Endodermal cell (in vitro differentiated cells): ENCODE data around the gene EXOC6. TPM values are rescaled to one million over a fixed set of nuclear protein-coding genes. Genes with fewer than 3 reads are reported as not detected.

Experiments used
- DNase-seq: peaks from one replicate; pipeline ENCODE4 v3.0.0-alpha.2; 2017
- H3K27ac ChIP-seq: 2 replicates; pipeline ENCODE4 v1.5.1; 2013; ENCODE audit warnings: mild to moderate bottlenecking, low read depth, low read length, moderate library complexity
- H3K27me3 ChIP-seq: 2 replicates; pipeline ENCODE4 v1.6.1; 2013; ENCODE audit warnings: mild to moderate bottlenecking, low read length, moderate library complexity; ENCODE audit not compliant: insufficient read depth, control insufficient read depth, poor library complexity, severe bottlenecking
- H3K36me3 ChIP-seq: 2 replicates; pipeline ENCODE4 v1.7.0; 2013; ENCODE audit warnings: mild to moderate bottlenecking, low read length, moderate library complexity; ENCODE audit not compliant: control insufficient read depth, insufficient read depth
- H3K4me1 ChIP-seq: one replicate; pipeline ENCODE4 v1.7.0; 2013; ENCODE audit warnings: low read length; ENCODE audit not compliant: control insufficient read depth, insufficient read depth
- H3K4me3 ChIP-seq: 2 replicates; pipeline ENCODE4 v1.5.1; 2013; ENCODE audit warnings: mild to moderate bottlenecking, low read length, moderate library complexity
- H3K9ac ChIP-seq: 2 replicates; pipeline ENCODE4 v1.6.1; 2013; ENCODE audit warnings: mild to moderate bottlenecking, low read length, moderate library complexity; ENCODE audit not compliant: poor library complexity, severe bottlenecking; ENCODE audit errors: extremely low read depth
- H3K9me3 ChIP-seq: 2 replicates; pipeline ENCODE4 v1.6.1; 2013; ENCODE audit warnings: mild to moderate bottlenecking, low read length, moderate library complexity; ENCODE audit not compliant: control insufficient read depth
- H3K27ac Mint-ChIP-seq: 2 replicates; pipeline ENCODE4 v1.8.0; 2020; ENCODE audit warnings: mixed read lengths
- H3K27me3 Mint-ChIP-seq: 2 replicates; pipeline ENCODE4 v1.8.0; 2021; ENCODE audit warnings: mild to moderate bottlenecking, mixed read lengths; ENCODE audit not compliant: insufficient read depth
- H3K36me3 Mint-ChIP-seq: 2 replicates; pipeline ENCODE4 v1.8.0; 2020; ENCODE audit warnings: low read depth, mixed read lengths
- H3K4me1 Mint-ChIP-seq: 2 replicates; pipeline ENCODE4 v1.8.0; 2020; ENCODE audit warnings: mixed read lengths
- H3K4me3 Mint-ChIP-seq: 2 replicates; pipeline ENCODE4 v1.8.0; 2020; ENCODE audit warnings: mild to moderate bottlenecking, moderate library complexity, mixed read lengths
- H3K9me3 Mint-ChIP-seq: 2 replicates; pipeline ENCODE4 v1.8.0; 2020; ENCODE audit warnings: mild to moderate bottlenecking, mixed read lengths
- whole genome bisulfite sequencing, 2 experiments: methylation state at CpG; one replicate each; pipeline versions ENCODE4 v1.1.5 to v1.1.7; 2013; ENCODE audit warnings: missing lambda C conversion rate in 2 of 2, mixed read lengths in 1 of 2; ENCODE audit not compliant: insufficient coverage in 1 of 2, insufficient read length in 1 of 2; 5-methylcytosine and 5-hydroxymethylcytosine counted together
- total RNA-seq, 2 donors: library from RNA; stranded (reverse); fragmentation: NEBNext Ultra II Directional in 1 of 2; extraction: Animal tissue kit (Norgen Biotek cat#: 25700) in 1 of 2; gene quantifications; 2 replicates in 1 of 2; 3 replicates in 1 of 2; pipeline ENCODE4 v1.2.1, GENCODE V29; 2021
- TF ChIP-seq, protein P1 (sequence below): fragments of 200-600 bp; sonication (generic); conservative IDR thresholded peaks from 2 replicates; pipeline ENCODE4 v1.5.0; 2021; ENCODE audit warnings: antibody characterized with exemption, mild to moderate bottlenecking

EXOC6 gene
- total RNA-seq, 2 donors from 2014 or later, result 12.1 to 21.3 TPM

DNA sequence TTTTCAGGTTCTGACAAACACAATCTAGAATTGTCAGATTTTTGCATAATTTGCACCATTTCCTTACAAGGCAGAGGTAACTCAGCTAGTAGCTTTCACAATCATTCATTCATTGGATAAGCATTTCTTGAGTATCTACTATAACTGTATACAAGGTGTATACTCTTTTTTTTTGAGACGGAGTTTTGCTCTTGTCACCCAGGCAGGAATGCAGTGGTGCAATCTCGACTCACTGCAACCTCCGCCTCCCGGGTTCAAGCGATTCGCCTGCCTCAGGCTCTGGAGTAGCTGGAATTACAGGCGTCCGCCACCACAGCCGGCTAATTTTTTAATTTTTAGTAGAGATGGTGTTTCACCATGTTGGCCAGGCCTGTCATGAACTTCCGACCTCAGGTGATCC is 16.2 kb upstream of the EXOC6 start:
- H3K27me3 ChIP-seq, result no peaks in the 10 kb centered on the region
- H3K27me3 Mint-ChIP-seq, result no peaks in the 10 kb centered on the region
- no peak overlapping the region for H3K27ac Mint-ChIP-seq
- DNase-seq, result no peak
- TF ChIP-seq, protein P1, sequence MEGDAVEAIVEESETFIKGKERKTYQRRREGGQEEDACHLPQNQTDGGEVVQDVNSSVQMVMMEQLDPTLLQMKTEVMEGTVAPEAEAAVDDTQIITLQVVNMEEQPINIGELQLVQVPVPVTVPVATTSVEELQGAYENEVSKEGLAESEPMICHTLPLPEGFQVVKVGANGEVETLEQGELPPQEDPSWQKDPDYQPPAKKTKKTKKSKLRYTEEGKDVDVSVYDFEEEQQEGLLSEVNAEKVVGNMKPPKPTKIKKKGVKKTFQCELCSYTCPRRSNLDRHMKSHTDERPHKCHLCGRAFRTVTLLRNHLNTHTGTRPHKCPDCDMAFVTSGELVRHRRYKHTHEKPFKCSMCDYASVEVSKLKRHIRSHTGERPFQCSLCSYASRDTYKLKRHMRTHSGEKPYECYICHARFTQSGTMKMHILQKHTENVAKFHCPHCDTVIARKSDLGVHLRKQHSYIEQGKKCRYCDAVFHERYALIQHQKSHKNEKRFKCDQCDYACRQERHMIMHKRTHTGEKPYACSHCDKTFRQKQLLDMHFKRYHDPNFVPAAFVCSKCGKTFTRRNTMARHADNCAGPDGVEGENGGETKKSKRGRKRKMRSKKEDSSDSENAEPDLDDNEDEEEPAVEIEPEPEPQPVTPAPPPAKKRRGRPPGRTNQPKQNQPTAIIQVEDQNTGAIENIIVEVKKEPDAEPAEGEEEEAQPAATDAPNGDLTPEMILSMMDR, result no peak
- 94 to 95% methylated on average over 7 to 10 of the region's 10 CpGs for WGBS, 2 experiments
- H3K9ac ChIP-seq, result no peak overlapping the region
- H3K9me3 ChIP-seq, result no peaks in the 10 kb centered on the region
- H3K4me3 Mint-ChIP-seq, result no peak overlapping the region
- no peaks in the 10 kb centered on the region for H3K9me3 Mint-ChIP-seq
- no peaks in the 10 kb centered on the region for H3K36me3 ChIP-seq
- H3K27ac ChIP-seq, result no peak overlapping the region
- H3K36me3 Mint-ChIP-seq, result no peaks in the 10 kb centered on the region
- peaks cover 32% of the 10 kb centered on the region for H3K4me1 Mint-ChIP-seq
- H3K4me1 ChIP-seq, result peaks cover 3% of the 10 kb centered on the region
- no peak overlapping the region for H3K4me3 ChIP-seq

DNA sequence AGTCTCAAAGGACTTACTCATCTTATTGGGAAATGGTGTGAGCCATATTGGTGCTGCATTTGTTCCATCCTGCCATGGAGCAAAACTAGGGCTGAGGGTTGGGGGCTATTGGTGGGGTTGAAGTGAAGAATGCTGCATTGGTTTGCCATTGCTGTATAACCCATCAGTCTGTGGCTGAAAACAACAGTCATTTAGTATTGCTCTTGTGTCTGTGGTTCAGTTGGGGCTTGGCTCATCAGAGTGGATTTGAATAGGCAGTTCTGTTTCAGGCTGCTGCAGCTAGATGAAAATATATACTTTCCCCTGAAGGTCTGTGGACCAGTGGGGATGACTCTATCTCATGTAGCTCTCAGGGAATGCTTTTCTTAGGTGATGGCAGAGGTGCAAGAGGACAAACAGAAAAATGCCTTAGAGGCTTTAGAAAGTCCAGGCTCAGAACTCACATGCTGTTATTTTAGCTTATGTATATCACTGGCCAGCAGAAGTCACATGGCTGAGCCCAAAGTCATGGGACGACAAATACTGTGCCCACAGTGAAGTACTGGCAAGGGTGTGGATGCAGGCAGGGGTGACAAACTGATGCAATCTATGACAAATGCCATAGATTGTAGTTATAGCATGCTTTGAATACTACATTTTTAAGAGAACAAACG is 15.2 kb upstream of the EXOC6 start:
- 63% methylated on average over 2 of the region's 2 CpGs; no CpG with 5 or more reads in 1 of the 2 experiments for WGBS, 2 experiments
- H3K9me3 Mint-ChIP-seq, result no peaks in the 10 kb centered on the region
- no peaks in the 10 kb centered on the region for H3K4me1 ChIP-seq
- TF ChIP-seq, protein P1, result no peak
- H3K4me3 Mint-ChIP-seq, result no peak overlapping the region
- H3K9ac ChIP-seq, result no peak overlapping the region
- H3K27me3 Mint-ChIP-seq, result no peaks in the 10 kb centered on the region
- no peaks in the 10 kb centered on the region for H3K27me3 ChIP-seq
- H3K9me3 ChIP-seq, result no peaks in the 10 kb centered on the region
- no peak overlapping the region for H3K4me3 ChIP-seq
- no peaks in the 10 kb centered on the region for H3K36me3 ChIP-seq
- no peak overlapping the region for H3K27ac ChIP-seq
- H3K4me1 Mint-ChIP-seq, result peaks cover 30% of the 10 kb centered on the region
- H3K36me3 Mint-ChIP-seq, result no peaks in the 10 kb centered on the region
- DNase-seq, result no peak
- no peak overlapping the region for H3K27ac Mint-ChIP-seq

DNA sequence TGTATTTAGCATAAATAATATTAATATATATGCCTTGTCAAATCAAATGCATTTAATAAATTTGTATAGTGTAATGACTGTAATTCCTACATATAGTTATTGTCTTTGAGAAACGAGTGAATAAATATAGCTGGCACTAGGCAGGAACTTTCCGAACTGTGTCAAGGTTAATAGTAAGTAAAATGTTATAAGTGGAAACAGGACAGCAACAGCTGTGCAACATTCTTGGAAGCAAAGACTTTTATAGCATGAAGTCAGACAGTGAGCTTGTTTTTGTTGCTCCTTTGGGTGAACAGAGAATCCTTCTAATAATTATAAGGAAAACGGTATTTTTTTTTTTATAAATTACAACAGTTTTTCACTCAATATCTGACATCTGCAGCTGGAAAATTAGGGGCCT is 14.0 kb upstream of the EXOC6 start:
- H3K9me3 ChIP-seq, result no peaks in the 10 kb centered on the region
- no peak overlapping the region for H3K27ac ChIP-seq
- H3K27me3 ChIP-seq, result no peaks in the 10 kb centered on the region
- H3K4me1 ChIP-seq, result no peaks in the 10 kb centered on the region
- no peak overlapping the region for H3K4me3 ChIP-seq
- no peaks in the 10 kb centered on the region for H3K36me3 ChIP-seq
- TF ChIP-seq, protein P1, result no peak
- H3K9ac ChIP-seq, result no peak overlapping the region
- H3K27ac Mint-ChIP-seq, result no peak overlapping the region
- peaks cover 30% of the 10 kb centered on the region for H3K4me1 Mint-ChIP-seq
- WGBS, 2 experiments, result 83 to 100% methylated on average over 2 of the region's 3 CpGs
- no peaks in the 10 kb centered on the region for H3K27me3 Mint-ChIP-seq
- H3K9me3 Mint-ChIP-seq, result no peaks in the 10 kb centered on the region
- no peaks in the 10 kb centered on the region for H3K36me3 Mint-ChIP-seq
- no peak overlapping the region for H3K4me3 Mint-ChIP-seq
- no peak for DNase-seq
